HT1080 (cell line): ENCODE measurements around the gene SERINC5. TPM values are rescaled to one million over a fixed set of nuclear protein-coding genes. Genes with fewer than 3 reads are reported as not detected.

Source experiments
- DNase-seq: peaks from one replicate; pipeline ENCODE4 v3.0.0-alpha.2; 2015; ENCODE audit warnings: low read depth
- total RNA-seq: library from RNA; depleted of rRNA; stranded (reverse); fragments of >200 nt; shearing (Covaris generic); gene quantifications from 2 replicates; pipeline ENCODE4 v1.2.3, GENCODE V29; 2014; rRNA removed

The SERINC5 gene
- total RNA-seq, 1 experiment from 2014 or later, result 4.4 TPM

DNA sequence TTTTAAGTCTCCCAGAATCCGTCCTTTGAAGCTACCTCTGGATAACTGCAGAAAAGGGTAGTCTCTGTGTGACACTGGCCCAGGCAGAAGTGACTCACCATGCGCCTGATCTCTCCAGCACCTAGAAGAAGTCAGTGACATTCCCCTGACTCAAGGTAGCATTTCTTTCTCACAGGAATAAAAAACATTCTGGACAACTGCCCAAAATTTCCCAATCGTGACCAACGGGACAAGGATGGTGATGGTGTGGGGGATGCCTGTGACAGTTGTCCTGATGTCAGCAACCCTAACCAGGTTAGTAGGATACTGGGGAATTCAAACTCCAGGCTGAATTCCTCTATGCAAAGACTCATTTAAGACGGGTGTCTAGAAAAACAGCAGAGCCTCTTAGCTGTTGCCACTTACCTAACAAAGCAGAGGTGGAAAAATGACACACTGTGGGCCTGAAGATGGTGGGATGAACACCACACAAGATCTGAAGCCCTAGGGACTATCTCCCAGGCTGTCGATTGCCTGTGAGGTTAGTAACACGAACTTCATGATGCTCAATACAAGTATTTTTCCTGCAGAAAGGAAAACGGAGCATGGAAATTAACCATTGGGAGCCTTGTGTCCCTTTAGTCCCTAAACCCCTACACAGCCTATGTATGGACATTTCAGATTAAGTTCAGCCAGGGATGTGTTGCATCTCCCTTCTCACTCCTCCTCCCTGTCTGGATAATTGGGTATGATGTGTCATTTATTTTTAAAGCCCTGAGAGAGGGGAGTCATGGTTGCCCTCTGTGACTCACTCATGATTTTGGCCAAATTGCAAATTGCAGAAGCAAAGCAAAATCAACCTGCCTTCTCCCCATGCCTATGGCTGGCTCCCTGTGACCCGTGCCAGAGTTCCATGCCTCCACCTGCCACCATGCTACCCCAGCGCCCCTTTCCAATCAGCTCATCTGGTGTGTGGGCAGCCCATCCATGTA lies 183.5 kb downstream of the SERINC5 start:
- DNase-seq, result peak; percentile 27

DNA sequence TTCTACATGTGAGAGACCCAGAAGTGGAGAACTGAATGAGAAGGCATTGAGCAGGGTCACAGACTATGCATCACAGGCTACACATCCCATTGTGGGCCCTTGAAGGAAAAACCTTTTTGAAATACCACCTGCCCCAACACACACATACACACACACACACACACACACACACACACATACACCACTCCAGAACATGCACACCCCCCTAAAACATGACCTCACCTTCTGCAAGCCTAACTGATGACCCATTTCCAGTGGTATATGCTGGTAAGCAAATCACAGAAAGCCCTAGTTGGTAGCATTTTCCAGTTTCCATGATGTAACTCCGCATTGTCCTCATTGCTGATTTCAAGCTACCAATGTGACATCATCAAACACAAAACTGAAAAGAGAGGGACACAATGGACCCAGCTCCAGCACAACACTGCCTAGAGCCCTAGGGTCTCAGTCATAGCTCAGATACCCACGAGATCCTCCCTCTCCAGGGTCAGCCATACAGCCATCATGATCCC lies 184.3 kb downstream of the SERINC5 start:
- no peak for DNase-seq

DNA sequence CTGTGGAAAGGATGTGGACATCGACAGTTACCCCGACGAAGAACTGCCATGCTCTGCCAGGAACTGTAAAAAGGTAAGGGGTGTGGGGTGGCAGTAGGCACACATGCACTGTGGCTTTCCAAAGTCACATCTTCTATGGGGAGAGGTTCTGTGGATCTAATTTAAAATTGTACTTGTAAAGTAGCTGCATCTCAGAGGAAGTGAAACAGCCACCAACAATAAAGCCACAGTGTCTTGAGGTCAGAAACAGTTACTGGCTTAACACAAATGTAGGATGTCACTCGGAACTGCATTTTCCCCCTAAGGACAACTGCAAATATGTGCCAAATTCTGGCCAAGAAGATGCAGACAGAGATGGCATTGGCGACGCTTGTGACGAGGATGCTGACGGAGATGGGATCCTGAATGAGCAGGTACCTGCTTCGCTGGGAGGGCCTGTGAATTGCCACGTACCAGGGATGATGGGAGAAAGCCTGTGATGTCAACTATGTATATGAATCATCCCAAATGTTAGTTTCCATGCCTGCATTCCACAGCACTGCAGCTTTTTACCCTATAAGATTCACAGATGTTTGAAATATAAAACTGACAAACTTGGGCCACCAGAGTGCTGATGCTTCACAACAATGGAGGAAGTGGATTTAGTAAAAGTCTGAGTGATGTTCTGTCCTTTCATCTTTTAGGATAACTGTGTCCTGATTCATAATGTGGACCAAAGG lies 185.4 kb downstream of the SERINC5 start:
- no peak for DNase-seq

DNA sequence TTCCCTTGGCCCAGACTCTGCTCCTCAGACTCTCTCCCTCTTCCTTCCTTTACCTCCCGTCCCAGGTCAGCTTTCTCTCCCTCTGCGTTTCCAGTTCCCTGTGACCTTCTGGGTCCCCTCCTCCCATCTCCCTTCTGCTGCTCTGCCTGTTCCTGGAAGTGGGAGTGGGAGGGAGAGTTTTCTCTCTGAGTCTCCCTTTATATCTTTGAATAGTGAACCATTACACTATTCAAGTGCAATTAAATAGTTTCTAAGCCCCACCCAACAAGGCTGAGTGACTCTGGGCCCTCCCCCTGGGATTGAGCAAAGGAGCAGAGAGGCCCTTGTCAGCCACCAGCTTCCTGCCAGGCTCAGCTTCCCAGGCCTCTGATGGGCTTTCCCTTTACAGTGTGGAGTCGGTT lies 185.9 kb downstream of the SERINC5 start:
- no peak for DNase-seq

DNA sequence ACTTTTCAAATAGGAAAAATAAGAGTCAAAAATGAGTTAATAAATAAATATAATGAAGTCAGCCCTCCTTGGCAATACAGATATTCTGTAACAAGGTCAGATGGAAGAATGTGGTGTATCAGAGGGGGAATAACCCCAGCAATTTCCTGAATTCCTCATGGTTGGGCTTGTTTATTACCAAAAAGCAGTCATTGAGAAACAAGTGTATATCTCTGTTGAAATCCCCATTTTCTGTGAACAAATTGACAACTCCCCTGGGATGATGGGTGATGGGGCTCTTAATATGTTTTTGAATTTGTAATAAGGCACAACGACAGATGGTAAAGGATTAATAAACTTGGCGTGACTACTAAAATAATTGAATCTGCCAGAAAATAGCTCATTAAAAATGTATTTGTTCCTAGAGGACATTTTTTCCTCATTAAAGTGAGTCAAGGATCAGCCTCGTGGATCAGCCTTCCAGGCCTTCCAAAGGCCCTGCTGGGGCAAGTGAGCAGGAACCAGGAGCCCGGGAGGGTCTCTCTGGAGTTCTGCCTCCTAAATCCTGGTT lies 186.5 kb downstream of the SERINC5 start:
- no peak for DNase-seq

DNA sequence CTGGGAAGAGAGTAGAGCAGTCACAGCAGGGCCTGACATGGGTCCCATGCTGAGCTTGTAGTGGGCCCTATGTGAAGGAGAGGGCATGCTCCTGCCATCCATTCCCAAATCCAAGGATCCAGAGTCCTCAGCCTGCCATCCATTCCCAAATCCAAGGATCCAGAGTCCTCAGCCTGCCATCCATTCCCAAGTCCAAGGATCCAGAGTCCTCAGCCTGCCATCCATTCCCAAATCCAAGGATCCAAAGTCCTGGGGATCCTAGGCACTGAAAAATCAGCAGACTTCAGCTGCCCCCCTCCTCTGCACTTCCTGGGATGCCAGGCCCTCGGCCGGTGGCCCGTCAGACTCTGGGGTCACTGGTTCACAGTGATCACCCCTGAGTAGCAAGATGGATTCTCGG lies 187.1 kb downstream of the SERINC5 start:
- no peak for DNase-seq

DNA sequence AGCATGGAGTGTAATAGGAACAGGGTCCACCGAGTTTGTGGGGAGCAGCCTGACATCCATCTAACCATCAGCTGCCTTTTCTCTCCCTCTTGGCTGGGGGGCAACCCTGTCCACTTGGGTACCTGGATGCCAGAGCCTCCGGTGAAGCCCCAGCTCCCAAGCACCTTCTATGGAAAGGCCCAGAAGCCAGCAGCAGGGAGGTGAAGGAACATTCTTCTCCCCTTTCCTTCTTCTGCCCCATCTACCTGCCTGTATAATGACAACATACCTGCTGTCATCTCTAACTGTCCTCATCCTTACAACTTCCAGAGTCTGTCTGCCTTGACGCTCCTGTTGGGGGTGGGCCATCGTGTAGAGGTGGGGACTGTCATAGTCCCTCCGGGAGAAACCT lies 187.6 kb downstream of the SERINC5 start:
- no peak for DNase-seq

DNA sequence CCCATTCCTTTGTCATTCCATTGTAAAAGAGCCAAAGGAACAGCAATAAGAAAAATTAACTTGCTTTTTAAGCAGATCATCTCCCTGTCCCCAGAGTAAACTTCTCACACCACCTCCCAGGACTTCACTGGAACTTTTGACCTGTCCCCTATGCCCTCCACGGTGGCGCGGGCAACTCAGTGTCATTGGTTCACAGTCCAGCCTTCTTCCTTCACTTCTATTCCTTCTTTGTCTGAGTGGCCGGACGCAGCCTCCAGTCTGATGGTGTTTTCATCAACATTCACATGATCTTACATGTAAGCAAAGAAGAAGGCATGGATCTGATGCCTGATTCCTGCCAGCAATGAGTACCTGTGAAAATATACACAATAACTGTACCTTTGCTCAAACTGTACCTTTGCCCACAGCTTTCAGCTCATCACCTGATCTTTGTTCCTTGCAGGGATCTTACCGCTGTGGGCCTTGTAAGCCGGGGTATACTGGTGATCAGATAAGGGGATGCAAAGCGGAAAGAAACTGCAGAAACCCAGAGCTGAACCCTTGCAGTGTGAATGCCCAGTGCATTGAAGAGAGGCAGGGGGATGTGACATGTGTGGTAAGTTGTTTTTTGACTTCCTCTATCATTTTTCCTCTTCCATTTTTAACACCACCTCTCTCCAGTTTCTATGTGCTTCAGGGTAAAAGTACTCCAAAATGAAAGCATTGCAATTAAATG lies 188.2 kb downstream of the SERINC5 start:
- DNase-seq, result no peak

DNA sequence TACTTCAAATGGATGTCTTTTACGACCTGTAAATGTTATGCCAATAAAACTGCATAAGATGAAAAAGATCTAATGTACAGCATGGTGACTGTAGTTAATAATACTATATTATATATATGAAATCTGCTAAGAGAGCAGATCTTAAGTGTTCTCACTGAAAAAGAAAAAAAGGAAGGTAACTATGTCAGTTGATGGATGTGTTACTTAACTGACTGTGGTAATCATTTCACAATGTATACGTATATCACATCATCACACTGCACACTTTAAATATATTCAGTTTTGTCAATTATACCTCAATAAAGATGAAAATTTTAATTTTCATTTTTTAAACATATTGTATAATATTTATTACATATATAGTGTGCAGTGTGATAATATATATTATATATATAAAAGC lies 188.8 kb downstream of the SERINC5 start:
- no peak for DNase-seq

DNA sequence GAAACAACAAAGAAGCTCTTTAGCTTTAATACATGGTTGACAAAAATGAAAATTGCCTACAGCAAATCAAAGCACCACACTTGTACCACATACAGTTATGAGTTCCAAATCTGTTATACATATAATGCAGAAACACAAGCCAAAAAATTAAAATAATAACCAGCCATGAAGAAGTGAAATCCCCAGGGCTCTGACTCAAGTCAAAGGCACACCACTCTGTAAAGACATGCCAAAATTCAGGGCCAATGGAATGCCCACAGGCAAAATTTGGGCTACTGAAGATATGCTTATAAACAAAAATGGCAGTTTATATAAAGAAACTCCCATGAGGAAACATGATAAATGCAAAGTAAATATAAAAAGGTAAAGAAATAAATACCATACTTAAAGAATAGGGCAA lies 191.7 kb downstream of the SERINC5 start:
- no peak for DNase-seq

Other genes starting within 250 kb of the SERINC5 start
- gene THBS4, start 220.7 kb downstream of the SERINC5 start, total RNA-seq, result 0.53 and 2.0 TPM in 2 replicates
- not detected in 2 replicates for gene SPZ1, start 64.0 kb upstream of the SERINC5 start, total RNA-seq
- 9.0 and 10.3 TPM in 2 replicates for gene ZFYVE16, start 152.0 kb upstream of the SERINC5 start, total RNA-seq
- 0.27 and 0.97 TPM in 2 replicates for gene FAM151B, start 232.1 kb upstream of the SERINC5 start, total RNA-seq